DMS153 (cell line): Measurements from ENCODE around the gene RABGAP1.
A peak's percentile ranks its signal among the peaks of the same experiment; 100 is the strongest.

ENCODE experiments used
- DNase-seq: peaks from one replicate; lab custom pipeline; 2025; lab: John Stamatoyannopoulos, UW

The RABGAP1 gene

GRCh38 chr9:123085916-123086315 lies 145.1 kb downstream of the RABGAP1 start:
- DNase-seq = no peak

- DNase-seq = no peak
These were observed 146.6 kb downstream of the RABGAP1 start for GRCh38 chr9:123087359-123087888.

- no peak for DNase-seq
These were observed 148.2 kb downstream of the RABGAP1 start for GRCh38 chr9:123089040-123089439.

DNA sequence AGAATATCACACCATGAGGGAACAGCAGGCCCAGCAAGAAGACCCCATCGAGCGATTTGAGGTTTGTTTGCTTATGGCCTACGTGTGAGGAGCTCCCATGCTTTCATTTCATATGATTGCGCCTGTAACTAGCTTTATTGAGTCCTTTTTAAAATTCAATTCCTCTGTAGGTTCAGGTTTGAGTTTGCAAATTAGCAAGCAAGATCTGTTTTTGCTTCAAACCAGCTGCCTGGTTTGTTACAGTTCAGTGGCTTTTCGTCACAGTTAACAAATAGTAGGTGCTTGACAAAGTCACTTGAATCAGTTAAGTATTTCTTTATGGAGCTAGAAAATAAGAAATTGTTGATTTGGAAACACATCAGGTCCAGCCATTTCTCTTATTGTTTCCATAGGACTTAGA lies 149.0 kb downstream of the RABGAP1 start:
- DNase-seq = no peak

GRCh38 chr9:123090198-123090896 lies 149.5 kb downstream of the RABGAP1 start:
- no peak for DNase-seq

GRCh38 chr9:123090956-123091355 lies 150.1 kb downstream of the RABGAP1 start:
- no peak for DNase-seq

GRCh38 chr9:123091459-123091858 lies 150.6 kb downstream of the RABGAP1 start:
- DNase-seq = no peak

DNA sequence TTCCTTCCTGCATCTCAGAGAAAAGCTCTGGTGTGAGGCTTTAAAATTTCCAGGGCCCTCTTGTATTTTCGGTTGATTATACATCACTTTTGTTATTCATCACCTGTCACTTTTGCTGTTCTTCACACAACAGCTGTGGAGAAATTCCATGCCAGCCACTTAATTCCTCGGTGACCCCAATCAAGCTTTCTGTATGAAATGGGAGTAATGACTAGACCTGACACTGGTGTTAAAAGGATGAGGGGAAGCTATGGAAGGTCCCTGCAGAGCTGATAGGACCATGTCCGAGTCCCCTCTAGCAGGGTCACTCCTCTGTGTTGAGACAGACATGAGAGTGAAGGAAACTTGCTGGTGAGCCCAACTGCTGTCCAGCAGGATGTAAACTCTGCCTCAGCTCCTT lies 152.3 kb downstream of the RABGAP1 start:
- DNase-seq = no peak

GRCh38 chr9:123096987-123097386 lies 156.2 kb downstream of the RABGAP1 start:
- DNase-seq = no peak

GRCh38 chr9:123097430-123098095 lies 156.7 kb downstream of the RABGAP1 start:
- DNase-seq = no peak

GRCh38 chr9:123098096-123098459 lies 157.3 kb downstream of the RABGAP1 start:
- DNase-seq = no peak

GRCh38 chr9:123099042-123099441 lies 158.2 kb downstream of the RABGAP1 start:
- no peak for DNase-seq

GRCh38 chr9:123099548-123099947 lies 158.7 kb downstream of the RABGAP1 start:
- no peak for DNase-seq

- no peak for DNase-seq
These were observed 161.7 kb downstream of the RABGAP1 start for GRCh38 chr9:123102375-123103113.

GRCh38 chr9:123104807-123105206 lies 164.0 kb downstream of the RABGAP1 start:
- no peak for DNase-seq

- DNase-seq = no peak
These were observed 164.7 kb downstream of the RABGAP1 start for GRCh38 chr9:123105490-123105889.

GRCh38 chr9:123107639-123108285 lies 166.9 kb downstream of the RABGAP1 start:
- DNase-seq = no peak

DNA sequence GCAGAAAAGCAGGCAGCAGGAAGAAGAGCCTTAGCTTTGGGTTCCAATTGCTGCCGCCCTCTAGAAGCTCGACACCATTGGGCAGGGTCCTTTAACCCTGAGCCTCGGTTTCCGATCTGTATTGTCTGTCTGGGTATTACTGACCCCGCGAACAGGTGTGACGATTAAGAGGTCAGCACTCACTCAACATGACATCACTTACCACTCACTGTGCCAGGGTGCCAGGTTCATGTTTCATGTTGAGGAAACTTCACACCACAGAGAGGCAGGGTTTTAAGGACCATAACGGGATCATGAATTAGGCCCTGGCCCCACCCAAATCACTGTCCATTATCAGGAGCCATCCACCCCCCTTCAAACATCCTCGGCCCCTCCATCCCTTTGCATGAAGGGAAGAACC lies 168.2 kb downstream of the RABGAP1 start:
- no peak for DNase-seq

DNA sequence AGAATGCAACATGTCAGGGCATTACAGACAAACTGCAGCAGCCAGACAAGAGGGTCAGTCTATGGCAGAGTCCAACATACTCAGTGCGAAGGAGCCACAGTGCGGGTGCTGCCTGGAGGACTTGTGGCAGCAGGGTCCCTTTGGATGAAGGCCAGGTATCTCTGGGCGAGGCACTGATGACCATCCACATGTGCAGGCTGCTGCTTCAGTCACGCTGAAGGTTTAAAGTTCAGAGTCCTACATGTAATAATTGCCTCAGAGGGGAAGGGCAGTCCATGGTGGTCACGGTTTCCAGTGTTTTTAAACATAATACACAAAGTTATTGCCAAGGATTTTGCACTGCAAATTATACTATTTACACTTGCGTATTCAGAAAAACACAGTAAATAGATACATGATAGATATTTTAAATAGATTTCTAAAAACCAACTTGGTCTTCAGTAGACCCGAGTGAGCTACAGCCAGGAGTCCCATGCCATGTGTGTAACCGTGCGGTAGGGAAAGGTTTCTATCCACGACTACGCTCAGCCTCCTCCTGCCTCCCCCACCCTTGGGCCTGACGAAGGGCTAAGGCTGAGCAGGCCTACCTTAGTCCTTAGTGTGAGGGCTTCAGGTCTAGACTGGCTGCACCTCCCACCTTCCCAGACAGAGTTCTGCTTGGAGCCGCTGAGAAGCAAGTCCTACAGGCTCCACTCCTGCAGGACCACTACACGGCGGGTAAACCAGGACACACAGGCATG lies 168.9 kb downstream of the RABGAP1 start:
- no peak for DNase-seq

GRCh38 chr9:123111427-123112014 lies 170.7 kb downstream of the RABGAP1 start:
- peak; percentile 12 for DNase-seq
